ENCODE data around the gene FKBP15. TPM values are rescaled to one million over a fixed set of nuclear protein-coding genes. Genes with fewer than 3 reads are reported as not detected.

FKBP15 gene
- total and polyA plus RNA-seq, 2 of the 8 experiments (the other 6 are each of a cell fraction or from before 2014, with no cell fraction given) = 9.9 to 13.8 TPM

DNA sequence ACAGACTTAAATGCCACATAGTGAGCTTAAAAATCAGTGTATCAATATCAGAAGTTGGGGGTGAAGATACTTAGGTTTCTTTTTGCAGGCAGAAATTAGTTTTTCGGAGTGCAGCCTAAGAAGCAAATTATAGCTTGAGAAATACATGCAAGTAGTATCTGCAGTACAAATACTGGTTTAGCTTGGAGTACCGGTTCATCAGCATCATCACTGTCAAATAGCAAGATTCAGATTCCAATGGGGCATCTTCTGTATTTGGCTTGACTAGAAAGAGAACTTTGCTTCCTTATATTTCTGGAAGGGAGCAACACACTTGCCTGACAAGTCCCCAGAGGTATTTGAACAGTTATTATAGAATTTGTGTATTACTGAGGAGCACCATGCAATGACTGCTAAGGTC lies 20.1 kb upstream of the FKBP15 start (continued):
- TF ChIP-seq YY1 (IDR thresholded peaks at IDR 0.05; ENCODE audit: low read depth, low read length) (no peak), CEBPB (IDR thresholded peaks at IDR 0.05; ENCODE audit: low read depth, low read length) (no peak), JUN (IDR thresholded peaks at IDR 0.05; ENCODE audit: low read depth, low read length) (no peak), BACH1 (IDR thresholded peaks at IDR 0.05; ENCODE audit: low read length) (no peak)
- TF ChIP-seq, protein P1, sequence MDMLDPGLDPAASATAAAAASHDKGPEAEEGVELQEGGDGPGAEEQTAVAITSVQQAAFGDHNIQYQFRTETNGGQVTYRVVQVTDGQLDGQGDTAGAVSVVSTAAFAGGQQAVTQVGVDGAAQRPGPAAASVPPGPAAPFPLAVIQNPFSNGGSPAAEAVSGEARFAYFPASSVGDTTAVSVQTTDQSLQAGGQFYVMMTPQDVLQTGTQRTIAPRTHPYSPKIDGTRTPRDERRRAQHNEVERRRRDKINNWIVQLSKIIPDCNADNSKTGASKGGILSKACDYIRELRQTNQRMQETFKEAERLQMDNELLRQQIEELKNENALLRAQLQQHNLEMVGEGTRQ (IDR thresholded peaks at IDR 0.05; ENCODE audit: low read length) = no peak

Measured in H1 (cell line).